DOHH2 (cell line): Measurements from ENCODE around the gene C16orf78.

Source experiments
- CTCF ChIP-seq: fragments of 200-600 bp; sonication (generic); IDR thresholded peaks from one replicate; pipeline ENCODE4 v1.5.1; 2014; ENCODE audit warnings: antibody characterized with exemption, mild to moderate bottlenecking, low read depth, low read length; ENCODE audit not compliant: poor library complexity, severe bottlenecking
- EZH2phosphoT487 ChIP-seq: fragments of 200-600 bp; sonication (generic); IDR thresholded peaks from 2 replicates; pipeline ENCODE4 v1.6.1; 2017; ENCODE audit warnings: borderline replicate concordance, mild to moderate bottlenecking, antibody characterized with exemption, low read length, moderate library complexity, mixed read lengths

GRCh38 chr16:49398761-49399160 lies 25.2 kb downstream of the C16orf78 start:
- TF ChIP-seq CTCF (no peak), EZH2phosphoT487 (no peak)
